ENCODE results near the gene NOTCH2. TPM values are rescaled to one million over a fixed set of nuclear protein-coding genes. Genes with fewer than 3 reads are reported as not detected.

Gene NOTCH2
- total RNA-seq, 4 donors from 2014 or later = 10.1 to 21.8 (median 15.8) TPM

- Histone ChIP-seq H3K27ac (peak overlapping the region; percentile 0 to 44 (median 13)), H3K4me3 (no peak overlapping the region), H3K27me3 (no peaks in the 10 kb centered on the region), H3K9me3 (no peaks in the 10 kb centered on the region), H3K4me1 (peaks cover 0 to 4% of the 10 kb centered on the region in 2 donors), H3K36me3 (peaks cover 0 to 12% of the 10 kb centered on the region in 2 donors)
- ATAC-seq (peak in 1 of 2 donors; percentile 46), DNase-seq (no peak)
- intact Hi-C loops (cut with DNase I; ENCODE audit: low total_unique reads) = no loop called here
- in situ Hi-C loops (cut with MboI; ENCODE audit: low sequenced_read_pairs in 4 of 4) = no loop called here
- no peak for TF ChIP-seq POLR2A (IDR thresholded peaks at IDR 0.05)
Observed at GRCh38 chr1:119962296-119962968, 107.0 kb downstream of the NOTCH2 start.

- H3K27ac ChIP-seq = no peak overlapping the region
- H3K4me1 ChIP-seq = peaks cover 0 to 4% of the 10 kb centered on the region in 2 donors
- H3K4me3 ChIP-seq = no peak overlapping the region
- no peak for TF ChIP-seq POLR2A (IDR thresholded peaks at IDR 0.05)
- no peak for TF ChIP-seq CTCF (IDR thresholded peaks at IDR 0.05 in 4 of 5, conservative IDR thresholded peaks at IDR 0.05 in 1 of 5)
- no peak for DNase-seq
- no peaks in the 10 kb centered on the region for H3K9me3 ChIP-seq
- in situ Hi-C loops (cut with MboI; ENCODE audit: low sequenced_read_pairs in 4 of 4) (no loop called here), intact Hi-C loops (cut with DNase I; ENCODE audit: low total_unique reads) (no loop called here)
- H3K27me3 ChIP-seq = no peaks in the 10 kb centered on the region
- H3K36me3 ChIP-seq = peaks cover 0 to 7% of the 10 kb centered on the region in 2 donors
- no peak for ATAC-seq
Observed at GRCh38 chr1:119960501-119960900, 109.0 kb downstream of the NOTCH2 start.

GRCh38 chr1:119959268-119960220 is 109.9 kb downstream of the NOTCH2 start:
- peaks cover 0 to 4% of the 10 kb centered on the region in 2 donors for H3K4me1 ChIP-seq
- no peak overlapping the region for H3K27ac ChIP-seq
- H3K4me3 ChIP-seq = no peak overlapping the region
- intact Hi-C loops (cut with DNase I; ENCODE audit: low total_unique reads) = no loop called here
- no peak for TF ChIP-seq CTCF (IDR thresholded peaks at IDR 0.05 in 4 of 5, conservative IDR thresholded peaks at IDR 0.05 in 1 of 5)
- no peak for TF ChIP-seq POLR2A (IDR thresholded peaks at IDR 0.05)
- in situ Hi-C loops (cut with MboI; ENCODE audit: low sequenced_read_pairs in 4 of 4) = no loop called here
- H3K27me3 ChIP-seq = no peaks in the 10 kb centered on the region
- peaks cover 0 to 7% of the 10 kb centered on the region in 2 donors for H3K36me3 ChIP-seq
- no peak for ATAC-seq
- H3K9me3 ChIP-seq = no peaks in the 10 kb centered on the region
- no peak for DNase-seq

GRCh38 chr1:119958223-119958622 is 111.2 kb downstream of the NOTCH2 start:
- DNase-seq (no peak), ATAC-seq (peak; percentile 41 to 68)
- intact Hi-C loops (cut with DNase I; ENCODE audit: low total_unique reads) (no loop called here), in situ Hi-C loops (cut with MboI; ENCODE audit: low sequenced_read_pairs in 4 of 4) (no loop called here)
- Histone ChIP-seq H3K4me1 (peaks cover 0 to 4% of the 10 kb centered on the region in 2 donors), H3K27me3 (no peaks in the 10 kb centered on the region), H3K36me3 (peaks cover 0 to 3% of the 10 kb centered on the region in 2 donors), H3K9me3 (no peaks in the 10 kb centered on the region), H3K4me3 (no peak overlapping the region), H3K27ac (no peak overlapping the region)
- TF ChIP-seq CTCF (IDR thresholded peaks at IDR 0.05 in 4 of 5, conservative IDR thresholded peaks at IDR 0.05 in 1 of 5) (no peak), POLR2A (IDR thresholded peaks at IDR 0.05) (no peak)

- no peak overlapping the region for H3K27ac ChIP-seq
- no peak for ATAC-seq
- in situ Hi-C loops (cut with MboI; ENCODE audit: low sequenced_read_pairs in 4 of 4) (no loop called here), intact Hi-C loops (cut with DNase I; ENCODE audit: low total_unique reads) (no loop called here)
- H3K9me3 ChIP-seq = no peaks in the 10 kb centered on the region
- TF ChIP-seq POLR2A (IDR thresholded peaks at IDR 0.05) (no peak), CTCF (IDR thresholded peaks at IDR 0.05 in 4 of 5, conservative IDR thresholded peaks at IDR 0.05 in 1 of 5) (no peak)
- H3K27me3 ChIP-seq = no peaks in the 10 kb centered on the region
- no peak overlapping the region for H3K4me3 ChIP-seq
- H3K4me1 ChIP-seq = peaks cover 0 to 4% of the 10 kb centered on the region in 2 donors
- DNase-seq = no peak
- H3K36me3 ChIP-seq = peaks cover 0 to 10% of the 10 kb centered on the region in 2 donors
Observed at GRCh38 chr1:119956306-119956705, 113.2 kb downstream of the NOTCH2 start.

Data from gastrocnemius medialis (tissue), 4 donors.